ENCODE measurements around the gene KPNA1. TPM values are rescaled to one million over a fixed set of nuclear protein-coding genes. Genes with fewer than 3 reads are reported as not detected.

KPNA1 gene
- 51.9 to 72.9 TPM (median 66.4 TPM) in 5 replicates for total RNA-seq (2022; extraction: Qiagen RNA extraction; ENCODE audit: low read depth)

DNA sequence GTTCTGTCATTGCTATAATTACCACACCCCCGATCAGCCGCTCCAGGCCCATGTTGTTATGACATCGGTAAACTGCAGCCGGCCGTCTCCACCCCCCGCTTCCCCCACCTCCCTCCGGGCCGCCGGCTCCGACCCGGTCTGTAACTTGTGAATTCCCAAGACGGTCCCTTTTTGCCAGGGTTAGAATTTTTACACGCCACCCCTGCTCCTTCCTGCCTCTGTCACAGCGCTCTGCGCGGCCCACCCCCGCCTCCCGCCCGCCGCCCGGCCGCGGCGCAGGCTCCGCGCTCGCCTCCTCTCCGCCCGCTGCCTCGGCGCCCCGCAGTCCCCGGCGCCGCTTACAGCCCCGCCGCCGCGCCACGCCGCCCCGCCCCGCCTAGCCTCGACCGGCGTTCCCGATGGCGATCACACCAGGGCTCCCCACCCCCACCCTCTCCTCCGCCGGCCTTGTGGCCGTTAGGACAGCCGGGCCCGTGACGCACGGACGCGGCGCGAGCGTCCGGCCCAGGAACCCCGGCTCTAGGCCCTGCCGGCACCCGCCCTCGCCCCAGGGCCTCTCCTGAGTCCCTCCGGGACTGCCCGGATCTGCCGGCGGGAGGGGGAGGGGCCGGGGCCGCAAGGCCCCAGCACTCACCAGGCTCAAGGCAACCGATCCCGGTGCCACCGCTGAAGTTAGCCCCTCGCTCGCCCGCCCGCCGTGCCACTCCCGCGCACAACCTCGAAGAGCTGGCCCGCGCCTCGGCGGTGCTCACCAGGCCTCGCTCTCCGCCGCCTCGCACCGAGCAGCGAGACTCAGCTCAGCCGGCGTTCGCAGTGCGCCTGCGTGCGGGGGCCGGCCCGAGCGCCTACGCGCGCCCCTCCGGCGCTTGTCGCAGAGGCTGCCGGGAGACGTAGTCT, at the start of gene KPNA1:
TSS of gene KPNA1 (minus strand) at position 817 of the 897 bp plus-strand sequence. CDS start 18,374 bp downstream, outside the sequence.

DNA sequence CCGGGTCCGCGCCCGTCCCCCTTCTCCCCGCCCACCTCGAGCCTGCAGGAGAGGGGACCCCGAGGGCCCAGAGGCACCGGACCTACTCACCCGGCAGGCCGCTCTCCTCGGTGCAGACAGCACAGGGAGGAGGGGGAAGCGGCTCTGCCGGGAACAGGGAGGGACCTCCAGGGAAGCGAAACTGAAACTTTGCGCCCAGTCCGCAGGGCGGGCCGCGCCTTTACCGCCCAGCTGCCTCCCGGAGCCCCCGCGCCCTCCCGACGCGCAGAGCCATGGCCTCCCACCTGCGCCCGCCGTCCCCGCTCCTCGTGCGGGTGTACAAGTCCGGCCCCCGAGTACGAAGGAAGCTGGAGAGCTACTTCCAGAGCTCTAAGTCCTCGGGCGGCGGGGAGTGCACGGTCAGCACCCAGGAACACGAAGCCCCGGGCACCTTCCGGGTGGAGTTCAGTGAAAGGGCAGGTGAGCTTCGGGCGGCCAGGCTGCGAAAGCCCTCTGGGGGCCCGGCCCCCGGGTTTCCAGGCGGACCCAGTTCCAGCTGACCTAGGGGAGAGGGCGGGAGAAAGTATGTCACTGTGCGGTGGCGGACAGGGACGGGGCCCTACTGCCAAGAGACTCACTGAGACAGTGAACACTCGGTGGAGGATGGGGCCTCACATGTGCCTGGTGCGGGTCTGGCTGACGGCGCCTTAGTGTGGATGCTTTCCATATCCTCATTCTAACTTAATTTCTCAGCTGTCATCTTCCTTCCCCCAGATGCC, 49.6 kb upstream of the KPNA1 start, which contains the start of the genes DTX3L and PARP9:
TSS of gene DTX3L (plus strand) at position 184 of the 758 bp plus-strand sequence. CDS start at position 273, 89 bp downstream.
TSS of gene PARP9 (minus strand) at position 146 of the 758 bp plus-strand sequence. CDS start 4,680 bp downstream, outside the sequence.

DNA sequence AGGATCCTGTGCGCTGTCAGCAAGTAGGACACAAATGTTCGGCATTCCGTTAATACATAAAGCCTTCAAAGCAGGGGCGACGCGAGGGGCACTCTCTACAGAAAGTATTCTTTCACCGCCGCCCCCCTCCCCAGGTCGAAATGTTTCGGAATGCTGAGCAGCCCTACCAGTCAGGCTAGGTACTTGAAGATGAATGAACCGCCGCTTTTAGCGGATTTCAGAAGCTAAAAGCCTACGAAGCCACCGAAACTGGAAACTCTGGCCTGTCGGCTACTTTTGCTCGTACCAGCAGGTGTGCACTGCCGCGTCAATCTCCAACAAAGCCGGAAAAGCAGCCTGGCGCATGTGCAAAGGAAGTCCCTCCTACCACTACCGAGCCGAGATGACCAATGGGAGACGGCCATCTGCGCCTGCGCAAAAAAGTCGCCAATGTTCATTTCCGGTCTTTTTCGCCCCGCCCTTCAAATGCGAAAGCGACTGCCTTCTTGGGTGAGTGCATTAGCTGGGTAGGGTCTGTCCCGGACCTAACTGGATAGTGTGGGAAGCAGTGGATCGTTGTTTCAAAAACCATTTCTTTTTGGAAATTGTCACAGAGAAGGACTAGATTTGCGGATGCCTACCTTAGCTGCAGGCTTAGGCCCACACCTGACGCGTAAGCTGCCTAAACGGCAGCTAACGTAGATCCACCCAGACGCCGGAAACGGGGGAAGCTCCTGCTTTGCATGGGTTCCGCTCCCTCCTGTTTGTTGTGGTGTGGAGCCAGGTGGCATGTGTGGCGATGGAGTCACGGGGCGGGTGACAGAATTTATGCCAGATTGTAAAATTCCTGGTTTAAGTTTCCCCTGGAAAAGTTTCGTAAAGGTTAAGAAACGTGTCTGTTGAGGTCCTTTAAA, 98.7 kb downstream of the KPNA1 start, which contains the start of gene WDR5B:
TSS of gene WDR5B (minus strand) at position 301 of the 893 bp plus-strand sequence. CDS start 534 bp downstream, outside the sequence.

GRCh38 chr3:122383771-122384697, 130.7 kb downstream of the KPNA1 start, which contains the start of gene FAM162A:
Gene FAM162A (plus strand): TSS chr3:122384182. CDS start chr3:122384266, 84 bp downstream.

DNA sequence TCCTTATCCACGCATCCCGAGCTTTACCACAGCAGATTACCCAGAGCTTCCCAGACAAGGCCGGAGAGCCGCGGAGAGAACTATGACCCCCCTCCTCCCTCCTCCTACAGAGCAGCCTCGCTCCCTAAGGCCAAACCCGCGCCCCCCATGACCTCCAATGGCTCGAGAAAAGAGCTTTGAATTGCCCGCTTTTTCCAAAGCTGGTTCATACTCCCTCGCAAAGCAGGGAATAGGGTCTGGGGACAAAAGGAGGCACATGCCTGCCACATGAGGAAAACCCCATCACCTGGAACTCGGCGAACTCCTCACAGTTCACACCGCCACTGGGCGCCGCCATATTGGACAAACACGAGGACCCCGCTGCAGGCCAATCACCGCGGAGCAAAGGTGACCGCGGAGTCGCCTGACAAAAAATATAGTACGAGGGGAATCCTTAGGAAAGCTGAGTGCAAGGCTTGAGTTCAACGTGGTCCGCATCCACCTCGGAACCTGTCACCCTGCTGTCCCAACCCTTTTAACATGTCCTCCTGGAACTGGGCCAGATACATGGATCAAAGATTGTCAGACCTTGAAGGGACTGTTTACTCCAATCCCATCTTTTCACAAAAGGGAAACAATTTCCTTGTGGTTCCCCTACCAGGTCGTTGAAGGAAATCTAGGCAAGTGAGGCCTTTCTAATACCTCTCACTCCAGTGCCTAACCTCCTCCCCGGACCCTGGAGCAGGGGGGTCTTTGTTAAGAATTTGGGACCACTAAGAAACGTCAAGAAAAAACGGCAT, 131.7 kb downstream of the KPNA1 start, which contains the start of gene MIX23:
TSS of gene MIX23 (minus strand) at position 344 of the 779 bp plus-strand sequence. CDS start at position 337, 7 bp downstream.

Other genes starting within 250 kb of the KPNA1 start
- 0.43 to 2.0 TPM (median 0.81 TPM) in 5 replicates for gene CSTA, start 189.7 kb downstream of the KPNA1 start, total RNA-seq (2022; extraction: Qiagen RNA extraction; ENCODE audit: low read depth)
- gene MIX23, start 131.7 kb downstream of the KPNA1 start, total RNA-seq (2022; extraction: Qiagen RNA extraction; ENCODE audit: low read depth): 47.6 to 72.0 TPM (median 53.9 TPM) in 5 replicates
- 32.9 to 34.8 TPM (median 33.6 TPM) in 5 replicates for gene FAM162A, start 130.8 kb downstream of the KPNA1 start, total RNA-seq (2022; extraction: Qiagen RNA extraction; ENCODE audit: low read depth)
- 2.9 to 3.9 TPM (median 3.5 TPM) in 5 replicates for gene WDR5B, start 98.9 kb downstream of the KPNA1 start, total RNA-seq (2022; extraction: Qiagen RNA extraction; ENCODE audit: low read depth)
- gene PARP9, start 49.4 kb upstream of the KPNA1 start, total RNA-seq (2022; extraction: Qiagen RNA extraction; ENCODE audit: low read depth): 5.2 to 7.0 TPM (median 6.2 TPM) in 5 replicates
- gene DTX3L, start 49.4 kb upstream of the KPNA1 start, total RNA-seq (2022; extraction: Qiagen RNA extraction; ENCODE audit: low read depth): 6.9 to 9.0 TPM (median 8.3 TPM) in 5 replicates
- not detected in 5 replicates for gene PARP15, start 62.7 kb upstream of the KPNA1 start, total RNA-seq (2022; extraction: Qiagen RNA extraction; ENCODE audit: low read depth)
- gene PARP14, start 165.9 kb upstream of the KPNA1 start, total RNA-seq (2022; extraction: Qiagen RNA extraction; ENCODE audit: low read depth): 8.3 to 9.4 TPM (median 8.8 TPM) in 5 replicates

Measured in A549 treated with GW870086 at 1 μM for 4 hours (cell line).